ENCODE results near the gene LKAAEAR1. TPM values are rescaled to one million over a fixed set of nuclear protein-coding genes. Genes with fewer than 3 reads are reported as not detected.

The LKAAEAR1 gene
- total RNA-seq, 4 donors from 2014 or later, result not detected

GRCh38 chr20:64073476-64074183 lies 10.6 kb downstream of the LKAAEAR1 start:
- no peak for DNase-seq
- Histone ChIP-seq H3K4me1 (peaks cover 0 to 46% (median 4%) of the 10 kb centered on the region in 4 donors), H3K9me3 (no peaks in the 10 kb centered on the region), H3K36me3 (peaks cover 0 to 25% (median 0%) of the 10 kb centered on the region in 3 donors), H3K4me3 (no peak overlapping the region), H3K27ac (peak overlapping the region in 1 of 4 donors; percentile 25), H3K27me3 (no peaks in the 10 kb centered on the region)
- TF ChIP-seq POLR2A (IDR thresholded peaks at IDR 0.05) (no peak), CTCF (IDR thresholded peaks at IDR 0.05) (no peak)

- DNase-seq, result no peak
Observed at GRCh38 chr20:64072498-64073063, 11.6 kb downstream of the LKAAEAR1 start.

GRCh38 chr20:64071341-64072332 lies 12.6 kb downstream of the LKAAEAR1 start:
- no peaks in the 10 kb centered on the region for H3K27me3 ChIP-seq
- peak in 2 of 3 donors; percentile 69 to 72 for DNase-seq
- H3K4me1 ChIP-seq, result peaks cover 0 to 41% (median 1%) of the 10 kb centered on the region in 4 donors
- H3K4me3 ChIP-seq, result no peak overlapping the region
- H3K9me3 ChIP-seq, result no peaks in the 10 kb centered on the region
- H3K27ac ChIP-seq, result peak overlapping the region in 1 of 4 donors; percentile 71
- H3K36me3 ChIP-seq, result peaks cover 0 to 25% (median 0%) of the 10 kb centered on the region in 3 donors
- TF ChIP-seq CTCF (IDR thresholded peaks at IDR 0.05), result no peak
- TF ChIP-seq POLR2A (IDR thresholded peaks at IDR 0.05), result no peak

More at GRCh38 chr20:64072498-64073063, 11.6 kb downstream of the LKAAEAR1 start:
- Histone ChIP-seq H3K4me1 (peaks cover 0 to 39% (median 0%) of the 10 kb centered on the region in 4 donors), H3K27me3 (no peaks in the 10 kb centered on the region), H3K4me3 (no peak overlapping the region), H3K27ac (peak overlapping the region in 1 of 4 donors; percentile 71), H3K9me3 (no peaks in the 10 kb centered on the region), H3K36me3 (peaks cover 0 to 25% (median 0%) of the 10 kb centered on the region in 3 donors)
- TF ChIP-seq POLR2A (IDR thresholded peaks at IDR 0.05) (no peak), CTCF (IDR thresholded peaks at IDR 0.05) (no peak)

- Histone ChIP-seq H3K36me3 (peaks cover 0 to 22% (median 0%) of the 10 kb centered on the region in 3 donors), H3K4me3 (no peak overlapping the region), H3K9me3 (no peaks in the 10 kb centered on the region), H3K27me3 (no peaks in the 10 kb centered on the region), H3K4me1 (peaks cover 0 to 43% (median 12%) of the 10 kb centered on the region in 4 donors), H3K27ac (no peak overlapping the region)
- DNase-seq, result peak in 1 of 3 donors; percentile 49
- TF ChIP-seq CTCF (IDR thresholded peaks at IDR 0.05) (no peak), POLR2A (IDR thresholded peaks at IDR 0.05) (no peak)
Observed at GRCh38 chr20:64070244-64070993, 13.8 kb downstream of the LKAAEAR1 start.

Data from Peyer's patch (tissue), 4 donors.